Kidney (tissue), 14 donors: Measurements from ENCODE around the gene MAN2A2. TPM values are rescaled to one million over a fixed set of nuclear protein-coding genes. Genes with fewer than 3 reads are reported as not detected.

Experiments
- DNase-seq, 5 donors: peaks; one replicate each; pipeline ENCODE4 v3.0.0-alpha.2; 2013 to 2020
- FAIRE-seq: peaks from 2 replicates; lab custom pipeline; 2012; peaks lifted over from hg19 to GRCh38; lab: Jason Lieb, UNC
- H3K27ac ChIP-seq, 2 donors: one replicate each; pipeline ENCODE4 v1.7.0; 2013; ENCODE audit warnings: low read depth in 2 of 2, low read length in 2 of 2, inconsistent platforms in 1 of 2
- H3K27me3 ChIP-seq: one replicate; pipeline ENCODE4 v1.7.1; 2013; ENCODE audit warnings: low read length, inconsistent platforms; ENCODE audit not compliant: control insufficient read depth, insufficient read depth
- H3K36me3 ChIP-seq, 3 donors: one replicate each; pipeline versions ENCODE4 v1.7.0 to v1.7.1; 2013; ENCODE audit warnings: low read length in 3 of 3, control low read depth in 1 of 3, inconsistent platforms in 1 of 3; ENCODE audit not compliant: insufficient read depth in 3 of 3, control insufficient read depth in 2 of 3
- H3K4me1 ChIP-seq, 3 donors: one replicate each; pipeline versions ENCODE4 v1.7.0 to v1.7.1; 2013; ENCODE audit warnings: low read length in 3 of 3, inconsistent platforms in 1 of 3, low read depth in 1 of 3; ENCODE audit not compliant: control insufficient read depth in 2 of 3, insufficient read depth in 2 of 3
- H3K4me3 ChIP-seq, 3 donors: one replicate each; pipeline versions ENCODE4 v1.7.0 to v1.8.1; 2013; ENCODE audit warnings: low read length in 3 of 3, control low read depth in 1 of 3, inconsistent platforms in 1 of 3
- H3K9ac ChIP-seq, 3 donors: one replicate each; pipeline versions ENCODE4 v1.7.0 to v1.7.1; 2013; ENCODE audit warnings: low read length in 3 of 3, control low read depth in 1 of 3, inconsistent platforms in 1 of 3
- H3K9me3 ChIP-seq, 3 donors: one replicate each; pipeline versions ENCODE4 v1.7.0 to v1.7.1; 2013; ENCODE audit warnings: low read length in 3 of 3, control low read depth in 1 of 3, inconsistent platforms in 1 of 3; ENCODE audit not compliant: control insufficient read depth in 2 of 3, insufficient read depth in 1 of 3
- intact Hi-C: fragments of 100-400 bp; cut with DNase I; formaldehyde crosslinking; loops from one replicate; pipeline ENCODE4 v1.11.1; 2022
- polyA plus RNA-seq: library from polyadenylated mRNA; stranded (reverse); fragments of 350-450 nt; fragmentation: Illumina TruSeq; extraction: RNeasy Lipid Tissue Mini Kit (QIAGEN cat#74804); gene quantifications from one replicate; pipeline ENCODE4 v1.2.3, GENCODE V29; 2014; ENCODE audit warnings: low read depth, low replicate concordance; ENCODE audit not compliant: insufficient read depth
- total RNA-seq: library from RNA; stranded (reverse); fragmentation: NEBNext Ultra II Directional; extraction: Animal tissue kit (Norgen Biotek cat#: 25700); gene quantifications from one replicate; pipeline ENCODE4 v1.2.1, GENCODE V29; 2021
- TF ChIP-seq, protein P1 (sequence below): IDR thresholded peaks from 3 replicates; pipeline ENCODE4 v1.5.1; 2012; ENCODE audit warnings: mild to moderate bottlenecking, moderate library complexity, borderline replicate concordance; ENCODE audit not compliant: insufficient read depth; ENCODE audit errors: extremely low read depth
- donor health status: control.
- donor health status: control.
- donor health status: control.
- donor health status: control.
- donor health status: control.
- donor health status: DM: yes; HTN: yes; CAD: no.
- donor health status: Normal renal cell carcinoma (clear cell type).

MAN2A2 gene
- total and polyA plus RNA-seq, 2 donors from 2014 or later, result 11.4 to 56.3 TPM

GRCh38 chr15:90917569-90917968 lies 14.5 kb downstream of the MAN2A2 start:
- Histone ChIP-seq H3K27ac (no peak overlapping the region), H3K9me3 (no peaks in the 10 kb centered on the region), H3K36me3 (peaks cover 2 to 58% (median 49%) of the 10 kb centered on the region in 3 donors), H3K4me3 (no peak overlapping the region), H3K9ac (no peak overlapping the region), H3K27me3 (no peaks in the 10 kb centered on the region), H3K4me1 (no peaks in the 10 kb centered on the region)
- DNase-seq (peak in 1 of 5 donors; percentile 63), FAIRE-seq (no peak)
- TF ChIP-seq, protein P1, sequence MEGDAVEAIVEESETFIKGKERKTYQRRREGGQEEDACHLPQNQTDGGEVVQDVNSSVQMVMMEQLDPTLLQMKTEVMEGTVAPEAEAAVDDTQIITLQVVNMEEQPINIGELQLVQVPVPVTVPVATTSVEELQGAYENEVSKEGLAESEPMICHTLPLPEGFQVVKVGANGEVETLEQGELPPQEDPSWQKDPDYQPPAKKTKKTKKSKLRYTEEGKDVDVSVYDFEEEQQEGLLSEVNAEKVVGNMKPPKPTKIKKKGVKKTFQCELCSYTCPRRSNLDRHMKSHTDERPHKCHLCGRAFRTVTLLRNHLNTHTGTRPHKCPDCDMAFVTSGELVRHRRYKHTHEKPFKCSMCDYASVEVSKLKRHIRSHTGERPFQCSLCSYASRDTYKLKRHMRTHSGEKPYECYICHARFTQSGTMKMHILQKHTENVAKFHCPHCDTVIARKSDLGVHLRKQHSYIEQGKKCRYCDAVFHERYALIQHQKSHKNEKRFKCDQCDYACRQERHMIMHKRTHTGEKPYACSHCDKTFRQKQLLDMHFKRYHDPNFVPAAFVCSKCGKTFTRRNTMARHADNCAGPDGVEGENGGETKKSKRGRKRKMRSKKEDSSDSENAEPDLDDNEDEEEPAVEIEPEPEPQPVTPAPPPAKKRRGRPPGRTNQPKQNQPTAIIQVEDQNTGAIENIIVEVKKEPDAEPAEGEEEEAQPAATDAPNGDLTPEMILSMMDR, result no peak
- intact Hi-C loops, result no loop called here

- intact Hi-C loops, result no loop called here
- Histone ChIP-seq H3K27ac (no peak overlapping the region), H3K4me1 (no peaks in the 10 kb centered on the region), H3K9me3 (no peaks in the 10 kb centered on the region), H3K4me3 (no peak overlapping the region), H3K36me3 (peaks cover 2 to 51% (median 43%) of the 10 kb centered on the region in 3 donors), H3K9ac (no peak overlapping the region), H3K27me3 (no peaks in the 10 kb centered on the region)
- FAIRE-seq (no peak), DNase-seq (peak in 1 of 5 donors; percentile 45)
- TF ChIP-seq, protein P1, result no peak
These were observed 15.1 kb downstream of the MAN2A2 start for GRCh38 chr15:90918034-90918788.

DNA sequence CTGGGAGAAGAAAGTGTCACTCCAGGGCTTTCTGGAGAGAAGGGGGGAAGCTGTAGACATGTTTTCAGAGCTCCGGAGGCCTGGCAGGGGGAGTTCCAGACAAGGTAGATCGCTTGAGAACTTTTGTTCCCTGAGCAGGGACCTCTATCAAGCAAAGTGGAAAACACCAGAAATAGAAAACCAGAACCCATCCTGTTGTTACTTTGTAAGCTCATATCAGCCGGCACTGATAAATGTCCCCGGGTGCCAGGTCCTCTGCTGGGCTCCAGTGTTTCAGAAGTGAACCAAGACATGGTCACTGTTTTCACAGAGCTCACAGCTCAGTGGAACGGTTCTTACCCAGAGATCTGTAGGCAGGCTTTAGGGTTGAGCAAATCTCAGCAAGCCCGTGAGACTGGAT lies 15.7 kb downstream of the MAN2A2 start:
- no peaks in the 10 kb centered on the region for H3K9me3 ChIP-seq
- TF ChIP-seq, protein P1, result no peak
- H3K36me3 ChIP-seq, result peaks cover 2 to 48% (median 39%) of the 10 kb centered on the region in 3 donors
- intact Hi-C loops, result no loop called here
- no peak overlapping the region for H3K27ac ChIP-seq
- H3K9ac ChIP-seq, result no peak overlapping the region
- H3K4me1 ChIP-seq, result no peaks in the 10 kb centered on the region
- FAIRE-seq (no peak), DNase-seq (no peak)
- H3K4me3 ChIP-seq, result no peak overlapping the region
- no peaks in the 10 kb centered on the region for H3K27me3 ChIP-seq
